ENCODE results near the gene SHISA6.

SHISA6 gene

DNA sequence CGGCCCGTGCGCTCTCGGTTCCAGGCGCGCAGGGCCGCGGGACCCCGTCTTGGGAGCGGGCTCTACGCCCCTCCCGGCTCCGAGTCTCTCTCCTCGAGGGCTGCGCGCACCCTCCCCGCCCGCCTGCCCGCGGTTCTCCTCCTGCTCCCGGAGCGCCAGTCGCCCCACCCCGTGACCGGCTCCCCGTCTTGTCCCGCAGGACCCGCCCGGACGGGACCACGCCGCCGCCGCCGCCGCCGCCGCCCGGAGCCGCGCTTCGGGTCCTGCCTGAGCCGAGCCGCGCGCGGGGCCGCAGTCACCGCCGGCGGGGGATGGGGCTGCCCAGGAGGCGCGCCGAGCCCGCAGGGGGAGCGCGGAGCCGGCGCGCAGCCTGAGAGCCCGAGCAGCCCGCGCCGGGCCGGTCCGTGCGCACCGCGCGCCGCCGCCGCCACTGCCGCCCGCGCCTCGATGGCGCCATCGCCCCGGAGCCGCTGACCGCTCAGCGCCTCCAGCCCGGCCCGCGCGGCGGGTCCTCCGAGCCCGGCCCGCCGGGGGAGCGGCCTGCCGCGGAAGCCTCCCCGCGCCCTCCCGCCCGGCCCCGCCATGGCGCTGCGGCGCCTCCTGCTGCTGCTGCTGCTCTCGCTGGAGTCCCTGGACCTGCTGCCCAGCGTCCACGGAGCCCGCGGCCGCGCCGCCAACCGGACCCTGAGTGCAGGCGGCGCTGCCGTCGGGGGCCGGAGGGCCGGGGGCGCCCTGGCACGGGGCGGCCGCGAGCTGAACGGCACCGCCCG is at the start of gene SHISA6:
Gene SHISA6 (plus strand): TSS at position 373 of the 770 bp plus-strand sequence.
- peak; percentile 58 for DNase-seq (ENCODE audit: low spot score)

DNA sequence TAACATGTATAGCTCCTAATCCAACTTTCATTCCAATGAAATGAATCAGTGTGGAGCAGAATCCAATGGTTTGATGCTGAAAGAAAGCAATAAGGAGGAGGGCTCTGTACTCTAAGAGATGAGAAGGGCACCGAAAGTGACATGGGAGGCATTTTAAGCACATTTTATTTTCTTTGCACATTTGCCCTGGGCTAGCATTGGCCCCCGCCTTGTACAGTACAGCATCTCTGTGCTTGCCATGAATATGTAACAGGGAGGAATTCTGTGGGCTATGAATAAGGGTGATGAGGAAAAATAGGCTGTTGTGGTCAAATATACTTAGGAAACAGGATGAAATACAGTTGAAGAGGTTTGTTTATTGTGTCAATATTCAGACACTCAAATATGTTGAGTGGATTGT is 45.2 kb upstream of the SHISA6 start:
- DNase-seq (ENCODE audit: low spot score): no peak

DNA sequence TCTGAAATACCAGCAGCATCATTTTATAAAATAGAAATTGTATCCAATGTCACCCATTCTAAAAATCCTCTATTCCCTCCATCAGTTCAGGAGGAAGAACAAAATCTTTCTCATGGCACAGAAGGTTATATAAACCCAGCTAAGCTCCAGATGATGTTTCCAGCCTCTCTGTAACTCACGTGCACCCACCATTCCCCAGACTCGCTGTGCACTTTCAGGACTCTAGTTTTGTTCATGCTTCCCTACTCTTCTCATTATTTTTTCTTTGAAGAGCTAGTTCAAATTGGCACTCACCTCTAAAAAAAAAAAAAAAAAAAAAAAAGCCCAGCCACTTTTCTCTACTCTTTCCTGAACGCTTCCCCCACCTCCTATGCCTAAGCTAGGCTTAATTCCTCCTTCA is 36.0 kb upstream of the SHISA6 start:
- DNase-seq (ENCODE audit: low spot score): no peak

- no peak for DNase-seq (ENCODE audit: low spot score)
These were observed 35.4 kb upstream of the SHISA6 start for GRCh38 chr17:11205659-11206058.

GRCh38 chr17:11209906-11210305 is 31.1 kb upstream of the SHISA6 start:
- no peak for DNase-seq (ENCODE audit: low spot score)

DNA sequence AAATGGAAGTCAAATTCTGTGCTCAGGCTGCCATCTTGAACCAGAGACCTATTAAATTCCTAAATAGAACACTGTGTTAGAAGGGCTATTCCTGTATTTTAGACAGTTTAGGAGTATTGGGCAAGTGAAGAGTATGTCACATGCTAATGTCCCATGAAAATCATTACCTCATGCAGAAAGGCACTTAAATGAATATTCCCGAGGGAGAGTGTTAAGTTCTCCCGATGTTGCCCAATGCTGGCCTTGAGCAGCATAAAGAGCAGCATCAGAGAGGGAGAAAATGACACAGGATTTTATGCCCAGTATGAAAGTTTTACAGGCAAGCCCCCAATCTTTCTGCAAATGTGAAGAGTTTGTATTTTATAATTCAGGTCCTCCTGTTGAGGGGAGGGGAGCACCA is 28.2 kb upstream of the SHISA6 start:
- DNase-seq (ENCODE audit: low spot score): no peak

GRCh38 chr17:11216976-11217375 is 24.0 kb upstream of the SHISA6 start:
- no peak for DNase-seq (ENCODE audit: low spot score)

GRCh38 chr17:11221196-11221595 is 19.8 kb upstream of the SHISA6 start:
- no peak for DNase-seq (ENCODE audit: low spot score)

- DNase-seq (ENCODE audit: low spot score): no peak
These were observed 19.3 kb upstream of the SHISA6 start for GRCh38 chr17:11221721-11222120.

DNA sequence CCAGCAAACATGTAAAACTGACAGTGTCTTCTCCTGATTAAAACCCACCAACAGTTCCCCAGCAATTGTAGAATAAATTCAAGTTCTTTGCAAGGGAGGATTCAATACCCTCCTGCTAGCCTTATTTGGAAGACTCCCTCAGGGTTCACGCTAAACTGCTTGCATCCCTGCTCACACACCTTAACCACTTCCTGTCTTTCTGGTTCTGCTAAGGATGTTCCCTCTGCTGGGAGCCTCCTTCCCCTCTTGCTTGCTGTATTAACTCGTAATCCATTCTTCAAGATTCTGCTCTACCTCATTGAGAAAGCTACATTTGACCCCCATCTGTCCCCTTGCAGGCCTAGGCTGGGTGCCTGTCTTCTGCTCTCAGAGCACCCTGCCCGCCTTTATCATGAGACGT is 2.3 kb upstream of the SHISA6 start:
- no peak for DNase-seq (ENCODE audit: low spot score)

DNA sequence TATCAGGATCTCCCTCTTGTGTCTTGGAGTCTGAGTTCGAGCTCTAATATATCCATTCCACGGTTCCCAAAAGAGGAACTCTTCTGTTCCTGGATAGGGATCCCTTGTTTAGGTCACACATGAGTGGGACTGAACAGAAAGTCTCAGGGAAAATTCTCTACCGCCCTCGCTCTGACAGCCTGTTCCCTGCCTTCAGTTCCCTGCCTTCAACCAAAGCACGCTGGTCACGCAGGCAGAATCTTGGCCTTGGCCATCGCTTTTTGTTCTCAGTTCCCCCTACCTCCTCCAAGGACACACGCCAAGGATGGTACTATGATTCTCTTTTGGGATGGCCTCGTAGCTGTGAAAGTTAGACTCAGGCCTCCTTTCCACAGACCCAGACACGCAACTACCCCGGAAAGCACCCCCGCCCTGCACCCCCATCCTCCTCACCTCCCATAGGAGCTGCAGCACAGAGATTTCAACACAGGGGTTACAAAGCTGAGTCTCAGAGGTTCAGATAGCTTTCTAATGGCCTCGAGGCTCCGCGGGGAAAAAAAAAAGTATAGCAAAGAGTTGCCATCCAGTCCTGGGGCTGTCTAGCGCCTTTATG is 1.5 kb upstream of the SHISA6 start:
- DNase-seq (ENCODE audit: low spot score): no peak

- DNase-seq (ENCODE audit: low spot score): peak; percentile 46
These were observed 772 bp upstream of the SHISA6 start for GRCh38 chr17:11240041-11240840.

DNA sequence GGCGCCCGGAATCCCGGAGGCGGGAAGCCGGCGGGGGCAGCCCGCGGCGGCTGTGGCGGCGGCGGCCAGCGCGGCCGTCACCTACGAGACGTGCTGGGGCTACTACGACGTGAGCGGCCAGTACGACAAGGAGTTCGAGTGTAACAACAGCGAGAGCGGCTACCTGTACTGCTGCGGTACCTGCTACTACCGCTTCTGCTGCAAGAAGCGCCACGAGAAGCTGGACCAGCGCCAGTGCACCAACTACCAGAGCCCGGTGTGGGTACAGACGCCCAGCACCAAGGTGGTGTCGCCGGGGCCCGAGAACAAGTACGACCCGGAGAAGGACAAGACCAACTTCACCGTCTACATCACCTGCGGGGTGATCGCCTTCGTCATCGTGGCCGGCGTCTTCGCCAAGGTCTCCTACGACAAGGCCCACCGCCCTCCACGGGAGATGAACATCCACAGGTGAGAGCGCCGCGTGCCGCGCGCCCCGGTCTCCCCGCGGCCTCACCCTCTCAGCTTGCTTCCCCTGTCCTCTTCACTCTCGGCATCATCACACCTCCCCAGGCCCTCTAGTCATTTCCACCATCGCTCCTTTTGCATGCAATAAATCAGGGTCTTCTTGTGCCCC is 706 bp downstream of the SHISA6 start:
- no peak for DNase-seq (ENCODE audit: low spot score)

- DNase-seq (ENCODE audit: low spot score): no peak
These were observed 1.4 kb downstream of the SHISA6 start for GRCh38 chr17:11242411-11242810.

- no peak for DNase-seq (ENCODE audit: low spot score)
These were observed 3.8 kb downstream of the SHISA6 start for GRCh38 chr17:11244776-11245175.

DNA sequence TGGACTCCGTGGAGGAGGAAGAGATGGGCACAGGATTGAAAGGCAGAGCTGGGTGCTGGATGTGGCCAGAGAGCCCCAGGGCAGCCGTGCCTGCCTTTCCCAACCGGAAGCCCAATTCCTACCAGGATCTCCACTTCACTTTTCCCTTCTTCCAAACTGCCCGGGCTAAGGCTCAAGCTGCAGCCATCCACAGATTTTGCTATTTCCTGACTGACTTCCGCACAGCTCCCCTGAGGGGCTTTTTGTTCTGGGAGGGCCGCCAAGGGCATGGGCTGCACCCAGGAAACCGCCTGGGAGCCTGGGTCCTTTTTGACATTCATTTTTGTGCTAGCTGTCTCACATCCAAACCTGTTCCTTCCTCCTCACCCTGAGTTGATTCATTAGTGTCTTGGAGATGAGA is 4.2 kb downstream of the SHISA6 start:
- DNase-seq (ENCODE audit: low spot score): no peak

- no peak for DNase-seq (ENCODE audit: low spot score)
These were observed 4.8 kb downstream of the SHISA6 start for GRCh38 chr17:11245791-11246190.

DNA sequence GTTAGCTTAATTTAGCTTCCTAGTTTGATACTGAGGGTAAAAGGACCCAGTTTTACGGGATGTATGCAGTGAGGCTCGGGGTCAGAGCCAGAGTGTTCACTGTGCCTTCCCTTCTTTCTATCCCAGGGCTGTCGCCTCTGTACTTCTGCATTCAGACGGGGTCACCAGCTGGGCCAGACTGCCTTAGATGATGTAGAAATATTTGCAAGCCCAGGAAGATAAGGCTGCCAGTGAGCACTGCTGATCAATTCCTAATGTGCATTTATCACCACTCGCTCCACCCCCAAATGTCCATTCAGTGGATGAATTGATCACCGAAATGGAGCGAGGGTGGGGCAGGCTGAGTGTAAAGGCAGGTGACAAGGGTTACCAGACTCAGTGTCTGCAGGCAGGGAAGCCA is 9.1 kb downstream of the SHISA6 start:
- no peak for DNase-seq (ENCODE audit: low spot score)

DNA sequence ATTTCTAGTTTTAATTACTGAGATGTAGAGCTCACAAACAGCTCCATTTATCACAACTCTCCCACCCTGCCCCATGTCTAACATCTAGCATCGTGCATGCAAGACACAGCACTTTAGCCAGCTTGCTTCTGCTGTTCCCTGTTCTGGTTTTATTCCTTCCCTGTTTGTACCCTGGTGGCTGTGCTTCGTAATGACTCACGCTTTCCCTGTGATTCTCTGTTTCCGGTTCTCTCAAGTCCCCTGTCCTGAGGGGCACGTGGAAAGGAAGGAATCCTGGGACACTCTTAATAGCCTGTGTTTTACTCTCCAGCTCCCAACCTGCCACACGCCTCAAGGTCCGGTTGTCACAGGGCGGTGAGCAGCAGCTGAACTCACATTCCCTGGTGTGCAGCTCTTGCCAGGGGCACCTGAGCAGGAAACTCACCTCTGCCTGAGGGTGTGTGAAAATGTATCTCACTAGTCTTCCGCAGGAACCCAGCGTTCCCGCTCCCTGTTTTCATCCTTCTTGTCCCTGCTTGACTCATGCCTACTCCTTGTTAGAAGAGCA is 10.6 kb downstream of the SHISA6 start:
- no peak for DNase-seq (ENCODE audit: low spot score)

DNA sequence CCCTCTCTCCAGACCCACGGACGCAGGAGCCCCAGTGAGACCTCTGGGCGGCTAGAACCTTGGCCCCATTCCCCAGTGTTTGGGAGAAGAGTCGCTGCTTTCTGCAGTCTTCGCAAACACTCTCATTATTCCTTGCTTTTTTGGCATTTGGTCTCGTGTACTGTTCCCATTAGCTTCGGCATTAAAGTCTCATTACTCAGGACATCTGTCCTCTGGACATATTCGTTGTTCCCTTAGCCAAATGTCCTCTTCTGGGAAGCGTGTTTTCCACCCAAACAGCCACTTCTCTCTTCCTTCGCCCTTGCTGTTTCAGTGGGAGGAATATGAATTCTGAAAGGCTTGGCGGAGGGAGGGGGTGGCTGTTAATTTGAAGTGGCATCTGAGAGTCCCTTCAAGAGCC is 11.1 kb downstream of the SHISA6 start:
- DNase-seq (ENCODE audit: low spot score): no peak

DNA sequence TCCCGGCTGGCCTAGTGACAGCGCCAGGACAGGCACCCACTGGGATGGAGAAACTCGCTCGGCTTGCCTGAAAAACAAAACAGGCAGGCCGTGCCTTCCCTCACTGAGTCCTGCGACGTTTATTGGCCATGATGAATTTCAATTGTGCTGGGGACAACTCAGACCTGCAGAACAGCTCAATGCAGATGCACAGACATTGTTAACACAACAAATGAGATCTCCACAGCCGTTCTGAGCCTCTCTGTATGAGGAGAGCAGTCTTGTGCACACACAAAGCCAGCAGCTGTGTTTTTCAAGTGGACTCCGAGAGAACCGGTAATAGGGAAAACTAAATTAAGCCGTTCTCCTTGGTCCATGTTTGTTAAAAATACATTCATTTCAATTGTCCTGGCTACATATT is 15.9 kb downstream of the SHISA6 start:
- no peak for DNase-seq (ENCODE audit: low spot score)

- DNase-seq (ENCODE audit: low spot score): no peak
These were observed 23.3 kb downstream of the SHISA6 start for GRCh38 chr17:11264183-11264871.
